ENCODE results near the gene ARIH1. TPM values are rescaled to one million over a fixed set of nuclear protein-coding genes. Genes with fewer than 3 reads are reported as not detected.

Gene ARIH1
- total and polyA plus RNA-seq, 2 of the 8 experiments (the other 6 are each of a cell fraction or from before 2014, with no cell fraction given) = 32.7 to 179 TPM

DNA sequence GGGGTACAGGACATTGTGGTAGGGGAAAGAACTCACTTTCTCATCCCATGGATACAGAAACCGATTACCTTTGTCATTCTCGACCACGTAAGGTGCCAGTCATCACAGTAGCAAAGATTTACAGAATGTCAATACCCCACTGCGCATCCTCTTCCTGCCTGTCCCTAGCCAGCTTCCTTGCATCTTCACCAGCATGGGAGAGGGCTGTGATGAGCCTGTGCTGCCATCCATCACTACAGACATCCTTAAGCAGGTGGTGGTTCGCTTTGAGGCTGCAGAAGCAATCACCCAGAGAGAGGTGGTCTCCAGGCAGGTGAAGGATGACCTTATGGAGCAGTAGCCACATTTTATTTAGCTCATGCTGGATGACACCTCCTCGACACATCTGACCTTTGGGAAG lies 23.3 kb upstream of the ARIH1 start:
- no peak overlapping the region for H3K4me3 ChIP-seq (ENCODE audit: extremely low read depth in 1 of 4, insufficient read depth in 2 of 4, low read depth in 3 of 4, low read length in 4 of 4)
- H2BK5ac ChIP-seq (ENCODE audit: low read depth, low read length) = no peak overlapping the region
- no peaks in the 10 kb centered on the region for H3K4me1 ChIP-seq (replicated peaks in 1 of 4; ENCODE audit: control insufficient read depth in 3 of 4, insufficient read depth in 4 of 4, low read length in 3 of 4)
- no peak overlapping the region for H4K91ac ChIP-seq (replicated peaks; ENCODE audit: insufficient read length, low read length)
- H3K79me1 ChIP-seq (ENCODE audit: low read depth, low read length) = no peaks in the 10 kb centered on the region
- no peak overlapping the region for H2BK15ac ChIP-seq (ENCODE audit: low read length)
- H3K9me3 ChIP-seq (ENCODE audit: insufficient read depth in 2 of 2, low read depth in 1 of 2, low read length in 1 of 2) = no peaks in the 10 kb centered on the region
- H3K9ac ChIP-seq (replicated peaks in 1 of 4; ENCODE audit: extremely low read depth in 1 of 4, low read depth in 3 of 4, low read length in 3 of 4) = no peak overlapping the region
- no peak overlapping the region for H2AK5ac ChIP-seq (ENCODE audit: low read depth, low read length)
- H3K4me2 ChIP-seq (ENCODE audit: insufficient read depth in 1 of 2, low read depth in 2 of 2, low read length in 2 of 2) = no peak overlapping the region
- H2BK120ac ChIP-seq (replicated peaks; ENCODE audit: low read depth, low read length) = no peak overlapping the region
- H3K4ac ChIP-seq (replicated peaks; ENCODE audit: insufficient read length, low read depth, low read length) = no peak overlapping the region
- WGBS, 2 experiments (ENCODE audit: extremely low coverage in 1 of 2, insufficient coverage in 1 of 2, insufficient read length in 1 of 2, insufficient replicate concordance in 2 of 2, low coverage in 1 of 2, low lambda C conversion rate in 2 of 2, missing lambda C conversion rate in 1 of 2) = 82% methylated on average over 6 of the region's 6 CpGs; no CpG with 5 or more reads in 1 of the 2 experiments
- TF ChIP-seq KDM4A (IDR thresholded peaks at IDR 0.05; ENCODE audit: low read depth, low read length, severe bottlenecking) = no peak
- TF ChIP-seq, protein P1, sequence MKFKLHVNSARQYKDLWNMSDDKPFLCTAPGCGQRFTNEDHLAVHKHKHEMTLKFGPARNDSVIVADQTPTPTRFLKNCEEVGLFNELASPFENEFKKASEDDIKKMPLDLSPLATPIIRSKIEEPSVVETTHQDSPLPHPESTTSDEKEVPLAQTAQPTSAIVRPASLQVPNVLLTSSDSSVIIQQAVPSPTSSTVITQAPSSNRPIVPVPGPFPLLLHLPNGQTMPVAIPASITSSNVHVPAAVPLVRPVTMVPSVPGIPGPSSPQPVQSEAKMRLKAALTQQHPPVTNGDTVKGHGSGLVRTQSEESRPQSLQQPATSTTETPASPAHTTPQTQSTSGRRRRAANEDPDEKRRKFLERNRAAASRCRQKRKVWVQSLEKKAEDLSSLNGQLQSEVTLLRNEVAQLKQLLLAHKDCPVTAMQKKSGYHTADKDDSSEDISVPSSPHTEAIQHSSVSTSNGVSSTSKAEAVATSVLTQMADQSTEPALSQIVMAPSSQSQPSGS (IDR thresholded peaks at IDR 0.05; ENCODE audit: low read length) = no peak
- FAIRE-seq (no peak), DNase-seq (ENCODE audit: low read depth in 1 of 2, low spot score in 2 of 2) (no peak)
- no peaks in the 10 kb centered on the region for H3K79me2 ChIP-seq (ENCODE audit: control insufficient read depth in 1 of 2, insufficient read depth in 2 of 2, low read length in 2 of 2)
- no peak overlapping the region for H3K27ac ChIP-seq (ENCODE audit: low read depth, low read length)
- no peak overlapping the region for H3K23ac ChIP-seq (ENCODE audit: insufficient read length)
- no peaks in the 10 kb centered on the region for H3K23me2 ChIP-seq (ENCODE audit: low read depth, low read length)
- POLR2A ChIA-PET (ENCODE audit: partially characterized antibody) = no interaction called here
- no peaks in the 10 kb centered on the region for H3K27me3 ChIP-seq (replicated peaks in 1 of 4; ENCODE audit: control insufficient read depth in 3 of 4, extremely low read depth in 1 of 4, insufficient read depth in 3 of 4, low read length in 3 of 4)
- H2AFZ ChIP-seq (ENCODE audit: low read length) = peak overlapping the region; percentile 92
- H3K36me3 ChIP-seq (ENCODE audit: control insufficient read depth in 2 of 4, insufficient read depth in 4 of 4, low read length in 3 of 4) = no peaks in the 10 kb centered on the region
- no peak overlapping the region for H3K56ac ChIP-seq (replicated peaks; ENCODE audit: insufficient read length, low read depth, low read length)
- CTCF ChIA-PET (ENCODE audit: partially characterized antibody) = interaction anchor here (1.0 to 1.3 kb wide), 2 partner anchors 10 to 12 kb away, joined by 4 to 6 read pairs; no protein-coding TSS in a partner anchor
- no peak overlapping the region for H4K5ac ChIP-seq (ENCODE audit: insufficient read length, low read depth, low read length)
- no peak overlapping the region for H3K18ac ChIP-seq (ENCODE audit: extremely low read depth, low read length)
- H2BK20ac ChIP-seq (ENCODE audit: low read length) = 0 out of 2 replicates have a peak overlapping the region, but pooled peaks have one; percentile 21
- H2BK12ac ChIP-seq (ENCODE audit: low read depth, low read length) = no peak overlapping the region
- no peak overlapping the region for H4K8ac ChIP-seq (ENCODE audit: extremely low read depth, insufficient read depth, low read length)
- H4K20me1 ChIP-seq (replicated peaks in 1 of 2; ENCODE audit: control insufficient read depth in 1 of 2, insufficient read depth in 2 of 2, low read length in 2 of 2) = no peaks in the 10 kb centered on the region
- H3K14ac ChIP-seq (ENCODE audit: insufficient read length) = no peak overlapping the region
